GM21786 (cell line): ENCODE results near the gene GNB1L.

Source experiments
- ATAC-seq: cut with Tn5 transposase; IDR thresholded peaks from one replicate; pipeline ENCODE4 v1.9.1; 2021; ENCODE audit not compliant: unreplicated experiment

Gene GNB1L

DNA sequence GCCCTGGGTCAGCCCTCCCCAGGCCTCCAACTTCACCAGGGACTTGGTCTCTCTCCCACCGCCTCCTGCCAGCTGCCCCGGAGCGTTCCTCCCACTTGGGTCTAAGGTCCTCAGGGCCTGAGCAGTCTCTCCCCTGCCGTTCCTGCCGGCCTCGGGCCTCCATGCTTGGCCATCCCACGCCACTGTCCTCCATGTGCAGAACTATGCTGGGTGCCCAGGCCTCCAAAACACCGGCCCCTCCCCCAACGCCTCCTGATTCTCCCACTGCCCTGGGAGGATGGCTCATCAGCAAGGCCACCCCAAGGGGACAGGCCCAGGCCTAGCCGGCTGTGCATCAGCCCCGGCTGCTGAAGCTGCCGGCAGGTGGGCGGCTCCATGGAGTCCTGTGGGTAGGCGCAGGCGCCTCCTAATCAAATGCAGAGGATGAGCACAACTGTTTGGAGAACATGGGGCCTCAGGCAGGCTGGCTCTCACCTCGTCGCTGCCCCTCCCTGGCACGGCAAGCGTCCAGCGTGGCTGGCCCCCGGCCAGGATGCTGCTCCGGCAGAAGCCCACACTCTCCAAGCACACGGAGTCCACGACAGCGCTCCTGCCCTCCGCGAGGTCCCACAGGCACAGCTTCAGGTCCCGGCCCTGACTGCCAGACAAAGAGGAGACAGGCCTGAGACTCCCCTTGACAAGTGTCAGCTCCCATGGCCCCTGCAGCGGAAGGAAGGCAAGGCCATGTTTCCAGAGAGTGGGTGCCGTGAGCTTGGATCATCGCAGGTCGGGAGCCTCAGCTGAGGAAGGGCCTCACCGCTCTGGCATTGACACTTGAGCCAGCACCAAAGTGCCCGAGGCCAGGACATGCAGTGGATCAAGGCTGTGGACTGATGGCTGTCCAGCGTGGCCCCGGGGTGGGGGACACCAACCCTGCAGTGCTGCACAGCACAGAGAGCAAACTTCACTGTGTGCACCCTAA is 42.6 kb downstream of the GNB1L start:
- no peak for ATAC-seq

DNA sequence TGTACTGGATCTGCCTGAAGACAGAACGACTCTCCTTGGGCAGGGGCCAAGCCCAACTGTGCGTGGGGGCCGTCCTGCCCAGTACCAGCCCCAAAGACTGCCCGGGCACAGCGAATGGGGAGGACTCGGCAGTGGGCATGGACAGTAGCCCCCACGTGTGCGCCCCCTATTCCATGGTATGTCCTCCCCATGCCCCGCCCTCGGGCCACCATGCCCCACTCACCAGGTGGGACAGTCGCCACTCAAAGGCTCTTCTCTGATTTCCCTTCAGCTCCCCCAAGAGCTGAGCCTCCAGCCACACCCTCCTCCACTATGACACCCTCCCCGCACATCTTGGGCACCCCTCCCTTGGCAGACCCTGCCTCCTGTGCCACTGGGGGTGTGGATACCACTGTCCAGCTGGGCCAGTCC is 43.5 kb downstream of the GNB1L start:
- ATAC-seq: no peak

DNA sequence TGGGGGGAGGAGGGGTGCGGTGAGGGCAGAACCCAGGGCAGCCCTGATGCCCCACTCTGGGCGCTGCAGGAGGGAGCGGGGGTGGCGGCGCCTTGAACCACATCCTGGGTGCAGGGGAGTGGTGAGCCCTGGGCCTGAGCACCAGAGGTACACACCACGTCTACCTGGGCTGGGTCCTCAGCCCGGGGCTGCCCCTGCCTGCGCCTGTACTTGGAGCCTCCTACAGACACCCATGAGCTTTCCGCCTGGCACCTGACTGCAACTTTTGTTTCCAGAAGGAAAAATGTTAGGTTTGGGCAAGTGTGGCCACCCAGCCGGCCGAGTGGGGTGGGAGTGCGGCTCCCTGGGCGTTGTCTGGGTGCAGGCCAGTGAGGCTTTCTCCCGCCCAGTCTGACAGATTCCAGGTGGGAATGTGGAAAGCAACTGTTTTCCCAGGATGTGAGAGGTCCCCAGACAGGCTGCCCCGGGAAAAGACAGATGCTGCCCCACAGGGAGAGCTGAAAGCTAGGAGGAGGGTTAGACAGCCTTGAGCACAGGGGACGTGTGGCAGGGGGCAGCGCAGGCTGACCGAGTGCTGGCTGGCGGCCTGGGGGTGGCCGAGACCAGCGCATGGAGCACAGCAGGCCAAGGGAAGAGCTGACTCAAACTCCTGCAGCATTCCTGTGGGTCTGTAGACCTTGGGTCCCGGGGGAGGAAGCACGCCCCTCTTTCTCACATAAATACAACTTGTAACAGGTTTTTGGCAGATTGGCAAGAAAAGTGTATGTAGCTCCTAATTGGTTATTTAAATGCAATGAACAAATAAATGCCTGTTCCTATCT is 44.1 kb downstream of the GNB1L start:
- no peak for ATAC-seq

DNA sequence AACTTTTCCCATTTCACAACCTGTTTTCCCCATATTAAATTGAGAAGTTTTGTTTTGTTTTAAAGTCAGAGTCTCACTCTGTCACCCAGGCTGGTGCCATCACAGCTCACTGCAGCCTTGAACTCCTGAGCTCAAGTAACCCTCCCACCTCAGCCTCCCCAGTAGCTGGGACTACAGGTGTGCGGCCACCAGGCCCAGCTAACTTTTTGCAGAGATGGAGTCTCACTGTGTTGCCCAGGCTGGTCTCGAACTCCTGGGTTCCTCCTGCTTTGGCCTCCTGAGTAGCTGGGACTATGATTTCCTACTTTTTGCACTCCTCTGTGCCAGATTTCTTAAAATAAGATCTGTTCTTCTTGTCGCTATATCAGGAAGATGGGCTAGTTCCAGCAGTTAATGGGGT is 44.9 kb downstream of the GNB1L start:
- no peak for ATAC-seq

DNA sequence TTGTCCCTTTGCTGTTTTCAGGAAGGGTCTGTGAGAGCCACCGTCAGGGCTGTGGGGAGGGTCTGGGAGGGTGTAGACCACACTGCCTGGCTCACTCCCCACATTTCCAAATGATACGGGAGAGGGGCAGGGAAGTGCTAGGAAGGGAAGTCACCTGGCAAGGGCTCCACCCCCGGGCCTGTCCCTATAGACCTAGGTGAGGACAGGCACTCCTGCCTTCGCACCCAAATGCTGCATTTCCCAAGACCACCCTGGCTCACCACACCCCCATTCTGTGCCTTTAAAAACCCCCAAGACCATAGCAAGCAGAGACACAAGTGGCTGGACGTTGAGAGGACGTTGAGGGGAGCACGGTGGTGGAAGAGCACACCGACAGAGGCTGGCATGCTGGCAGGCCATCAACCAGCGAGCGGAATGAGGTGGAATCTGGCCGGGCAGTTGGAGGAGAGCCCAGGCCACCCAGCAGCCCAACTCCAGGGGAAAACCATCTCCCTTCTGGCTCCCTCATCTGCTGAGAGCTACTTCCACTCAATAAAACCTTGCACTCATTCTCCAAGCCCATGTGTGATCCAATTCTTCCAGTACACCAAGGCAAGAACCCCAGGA is 45.7 kb downstream of the GNB1L start:
- ATAC-seq: no peak

DNA sequence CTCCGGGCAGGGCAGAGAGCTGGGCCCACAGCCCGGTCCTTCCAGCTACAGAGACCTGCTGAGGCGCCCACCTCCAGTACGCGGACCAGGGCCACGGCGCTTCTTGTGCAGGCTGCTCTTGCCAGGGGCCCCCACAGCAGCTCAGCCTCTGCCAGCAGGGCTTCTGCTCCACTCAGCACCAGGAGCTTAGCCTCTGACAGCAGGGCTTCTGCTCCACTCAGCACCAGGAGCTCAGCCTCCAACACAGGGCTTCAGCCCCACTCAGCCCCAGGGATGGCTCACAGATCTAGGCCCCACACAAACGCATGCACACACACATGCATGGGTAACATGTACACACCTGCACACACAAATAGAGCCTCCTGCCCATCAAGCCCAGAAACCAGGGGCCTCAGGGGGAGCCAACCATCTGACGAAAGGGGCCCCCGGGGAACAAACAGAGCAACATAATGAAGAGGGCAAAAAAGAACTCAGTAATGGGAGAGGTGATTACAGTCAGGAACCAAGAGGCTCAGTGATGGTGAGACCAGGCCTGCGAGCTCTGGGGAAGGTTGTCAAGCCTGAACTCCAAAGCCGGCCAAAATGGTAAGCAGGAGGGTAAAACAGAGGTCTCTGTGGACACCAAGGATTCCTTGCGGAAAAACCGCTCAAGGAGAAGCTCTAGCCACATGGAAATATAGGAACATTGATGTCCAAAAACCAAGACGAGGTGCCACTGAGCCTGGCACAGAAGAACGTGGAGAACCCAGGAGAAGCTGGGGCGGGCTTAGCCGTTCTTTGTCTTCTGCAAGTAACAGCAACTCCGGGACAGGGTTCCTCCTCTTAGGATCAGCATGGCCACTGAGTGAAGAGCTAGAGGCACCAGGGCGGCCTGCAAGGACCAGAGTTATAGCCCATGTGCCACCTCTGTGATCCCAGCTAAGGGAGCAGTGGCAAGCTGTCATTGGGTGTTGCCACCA is 46.5 kb downstream of the GNB1L start:
- ATAC-seq: no peak

DNA sequence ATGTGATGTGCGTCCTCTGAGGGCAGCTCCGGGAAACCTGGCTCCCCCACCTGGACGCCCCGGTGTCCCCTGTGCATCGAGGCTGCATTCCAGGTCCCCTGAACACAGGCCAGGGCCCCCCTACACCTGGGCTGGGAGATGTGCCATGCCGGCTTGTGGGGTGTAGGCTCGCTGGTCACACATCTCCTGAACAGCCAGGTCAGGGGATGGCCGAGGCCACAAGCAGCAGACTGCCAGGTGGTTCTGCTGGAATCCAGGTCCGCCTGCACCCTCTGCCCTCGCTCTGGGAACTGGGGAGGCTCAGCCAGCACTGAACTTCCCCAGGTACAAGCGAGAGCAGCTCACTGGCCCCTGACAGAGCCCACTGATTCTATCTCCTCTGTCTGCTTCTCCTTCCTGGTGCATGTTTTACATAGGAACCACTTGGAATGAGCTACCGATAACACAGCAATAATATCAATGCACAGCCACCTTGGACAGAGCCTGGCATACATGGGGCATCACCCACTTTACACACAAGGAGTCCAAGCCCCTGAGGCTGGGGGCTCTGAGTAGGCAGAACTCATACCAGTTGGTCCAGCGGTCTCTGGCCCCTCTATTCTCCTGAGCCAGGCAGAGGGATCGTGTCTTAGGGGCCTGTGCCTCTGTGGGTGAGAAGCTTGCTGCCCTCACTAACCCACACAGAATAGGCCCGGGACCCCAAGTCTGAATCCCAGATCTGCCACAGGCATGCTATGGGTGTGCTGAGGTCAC is 47.3 kb downstream of the GNB1L start:
- ATAC-seq: no peak

DNA sequence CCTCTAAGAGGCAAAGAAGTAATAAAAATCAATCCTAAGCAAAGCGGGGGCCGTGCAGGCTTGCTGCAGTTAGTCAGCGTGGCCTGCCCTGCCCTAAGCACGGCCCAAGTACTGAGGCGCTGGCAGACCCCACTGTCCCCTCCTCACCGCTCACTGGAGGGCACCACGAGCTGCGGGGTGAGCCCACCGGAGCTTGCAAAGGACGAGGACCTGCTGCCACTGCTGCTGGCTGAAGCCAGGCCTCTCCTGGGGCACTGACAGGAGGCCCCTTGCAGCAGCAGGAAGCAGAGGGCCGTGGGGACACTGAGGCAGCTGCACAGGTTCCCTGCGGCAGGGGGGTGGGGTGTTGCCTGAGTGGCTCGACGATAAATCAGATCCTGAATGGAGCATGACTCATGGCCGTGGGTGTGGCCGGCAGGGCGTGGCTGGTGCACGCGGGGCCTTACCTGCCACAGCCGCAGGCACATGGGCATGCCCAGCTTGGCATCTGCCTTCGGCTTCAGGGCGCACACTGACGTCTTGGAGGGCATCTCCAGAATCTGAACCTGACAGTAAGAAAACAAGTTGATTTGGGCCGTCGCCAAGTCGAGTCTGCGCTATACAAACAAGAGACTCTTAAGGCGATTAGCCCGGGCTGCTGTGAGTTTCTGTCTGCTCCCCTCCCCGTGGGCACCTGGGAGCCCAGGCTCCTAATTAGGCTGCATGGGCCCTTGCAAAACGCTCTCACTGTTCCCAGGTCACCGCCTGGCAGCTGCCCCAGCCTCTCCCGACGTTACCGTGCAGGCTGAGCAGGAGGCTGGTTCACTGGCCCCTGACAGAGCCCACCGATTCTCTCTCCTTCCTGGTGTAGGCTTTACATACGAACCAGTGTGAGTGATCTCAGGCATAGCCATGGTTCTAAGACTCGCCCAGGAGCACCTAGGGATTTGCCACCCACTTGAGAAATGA is 48.2 kb downstream of the GNB1L start:
- no peak for ATAC-seq

DNA sequence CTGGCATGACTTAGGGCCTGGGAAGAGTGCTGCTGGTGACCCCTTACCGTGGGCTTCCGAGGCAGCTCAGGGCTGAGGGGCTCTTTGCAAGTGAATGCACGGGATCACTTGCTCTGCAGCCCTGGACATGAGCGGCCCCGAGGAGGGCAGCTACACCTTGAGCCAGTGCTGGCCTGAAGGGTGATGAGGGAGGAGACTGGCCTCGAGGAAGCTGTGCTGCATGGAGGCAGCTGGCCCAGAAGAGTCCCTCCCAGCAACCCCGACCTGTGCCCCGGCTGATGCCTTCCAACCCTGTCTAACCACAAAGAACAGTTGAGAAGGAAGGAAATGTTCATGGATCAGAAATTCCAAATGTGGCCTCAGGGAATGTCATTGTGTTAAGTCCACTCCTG is 48.9 kb downstream of the GNB1L start:
- no peak for ATAC-seq

DNA sequence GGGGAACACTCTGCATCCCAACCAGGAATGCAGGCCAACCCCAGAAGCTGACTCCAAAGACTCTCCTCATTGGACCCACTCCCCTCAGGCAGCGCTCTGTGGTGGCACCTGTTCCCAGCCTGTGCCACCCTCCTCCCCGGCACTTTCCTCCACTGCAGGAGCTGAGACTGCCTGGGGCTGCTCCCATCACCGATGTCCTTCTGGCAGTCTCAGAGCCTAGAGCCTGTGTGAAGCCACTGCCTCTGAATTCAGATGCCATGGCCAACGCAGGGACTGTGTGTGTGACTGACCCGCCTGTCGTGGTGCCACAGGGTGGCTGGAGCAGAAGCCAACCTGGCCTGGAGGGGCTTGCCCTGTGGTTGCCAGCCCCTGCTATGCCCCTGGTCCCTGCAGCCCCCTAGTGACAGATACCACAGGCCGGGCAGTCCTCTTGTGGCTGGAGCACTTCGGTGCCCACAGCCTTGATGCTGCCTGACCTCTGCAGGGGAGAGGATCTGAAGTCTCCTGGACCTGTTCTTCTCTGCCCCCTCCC is 50.9 kb downstream of the GNB1L start:
- ATAC-seq: no peak

DNA sequence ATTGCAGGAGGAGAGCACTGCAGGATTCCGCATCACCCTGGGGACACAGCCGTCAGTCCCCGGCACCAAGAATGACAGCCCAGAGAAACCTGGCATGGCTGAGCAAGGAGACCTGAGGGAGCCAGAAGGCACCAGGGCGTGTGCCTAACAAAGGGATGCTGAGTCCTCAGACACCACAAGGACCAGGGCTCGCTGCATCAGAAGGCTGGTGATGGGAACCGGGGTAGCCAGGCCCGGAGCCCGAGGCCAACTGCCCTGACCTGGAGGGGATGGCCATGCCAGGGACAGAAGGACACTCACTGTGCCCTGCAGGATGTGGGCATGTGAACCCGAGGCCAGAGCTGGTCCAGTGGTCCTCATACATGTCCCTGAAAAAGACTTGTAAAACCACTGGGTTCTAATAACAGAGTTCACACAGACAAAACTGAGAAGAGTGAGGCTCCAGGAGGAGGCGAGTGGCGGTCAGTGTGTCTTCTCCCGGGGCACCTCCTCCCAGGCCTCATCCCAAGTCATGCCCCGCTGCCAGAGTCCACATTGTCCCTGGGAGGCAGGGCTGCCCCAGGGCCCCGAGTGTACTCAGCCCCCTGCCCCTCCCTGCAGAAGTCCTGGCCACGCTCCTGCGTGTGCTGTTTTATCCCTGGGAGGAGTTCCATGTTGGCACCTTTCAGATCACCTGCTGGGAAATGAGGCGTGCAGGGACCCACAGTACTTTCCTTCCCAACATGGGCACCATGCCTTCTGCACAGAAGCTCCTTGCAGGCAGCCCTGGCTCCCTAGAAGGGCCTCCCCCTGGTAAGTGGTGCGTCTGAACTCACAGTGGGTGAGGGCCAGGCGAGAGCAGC is 51.6 kb downstream of the GNB1L start:
- no peak for ATAC-seq

DNA sequence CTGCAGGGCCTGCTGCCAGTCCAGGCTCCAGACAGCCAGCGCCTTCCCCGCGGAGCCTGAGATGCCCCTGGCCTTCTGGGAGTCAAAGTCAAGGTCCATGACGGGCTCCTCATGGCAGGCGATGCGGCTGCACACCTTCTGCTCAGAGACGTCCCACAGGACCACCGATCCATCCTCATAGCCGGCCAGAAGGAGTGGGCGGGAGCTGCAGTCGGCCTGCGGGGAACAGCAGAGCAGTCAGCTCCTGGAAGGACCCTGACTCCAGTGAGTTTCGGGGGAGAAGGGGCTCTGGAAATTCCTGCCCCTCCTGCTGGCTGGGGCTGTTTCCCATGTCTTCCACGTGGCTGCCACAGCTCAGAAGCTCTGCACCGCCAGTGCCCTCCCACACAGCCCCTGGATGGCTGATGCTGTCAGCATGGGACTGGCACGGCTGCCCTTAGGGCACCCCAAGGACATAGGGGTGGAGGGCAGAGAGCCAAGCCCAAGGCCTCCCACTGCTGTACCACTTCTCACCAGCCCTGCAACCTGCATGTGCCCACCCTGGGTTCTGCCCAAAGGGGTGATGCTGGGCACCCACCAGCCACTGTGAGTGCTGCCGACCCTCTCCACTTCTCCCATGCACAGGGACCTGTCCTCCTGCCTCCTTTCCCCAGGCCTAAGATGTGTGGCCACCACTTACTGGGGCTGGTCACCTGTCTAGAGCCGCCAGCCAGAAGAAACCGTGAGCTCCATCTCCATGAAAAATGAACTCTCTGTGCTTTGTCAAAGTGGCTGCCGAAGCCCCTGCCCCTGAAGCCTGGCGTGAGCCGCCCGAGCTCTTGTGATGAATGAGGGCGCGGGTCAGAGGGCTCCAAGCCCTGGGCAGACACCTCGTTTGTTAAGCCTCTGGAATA is 52.4 kb downstream of the GNB1L start:
- ATAC-seq: no peak

DNA sequence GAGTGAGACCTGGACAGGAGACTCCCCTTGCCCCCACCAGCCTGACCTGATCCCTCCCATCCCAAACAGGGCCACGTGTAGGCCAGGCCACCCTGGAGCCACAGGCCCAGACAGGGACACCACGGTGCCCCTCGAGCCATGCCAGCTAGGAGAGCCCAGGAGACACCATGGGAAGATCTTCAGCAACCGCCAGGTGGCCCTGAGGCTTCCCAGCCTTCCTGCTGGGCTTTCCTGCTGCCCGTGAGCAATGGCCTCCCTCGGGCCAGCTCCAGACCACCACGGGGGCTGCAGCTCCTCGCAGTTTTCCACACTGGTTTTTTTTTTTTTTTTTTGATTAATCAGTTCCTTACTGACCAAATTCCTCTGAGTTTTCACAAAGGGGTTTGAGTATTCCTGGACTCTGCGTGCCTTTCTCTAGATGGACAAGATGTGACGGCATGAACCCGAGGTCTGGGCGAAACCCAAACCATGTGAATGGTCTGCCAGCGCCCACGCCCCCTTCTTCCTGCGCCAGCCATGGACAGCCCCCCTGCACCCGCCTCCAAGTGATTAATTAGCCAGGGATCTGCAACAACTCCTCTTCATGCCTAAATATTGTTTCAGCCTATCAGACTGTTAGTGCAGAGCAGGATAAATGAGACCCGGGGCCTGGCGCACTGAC is 53.2 kb downstream of the GNB1L start:
- ATAC-seq: no peak

DNA sequence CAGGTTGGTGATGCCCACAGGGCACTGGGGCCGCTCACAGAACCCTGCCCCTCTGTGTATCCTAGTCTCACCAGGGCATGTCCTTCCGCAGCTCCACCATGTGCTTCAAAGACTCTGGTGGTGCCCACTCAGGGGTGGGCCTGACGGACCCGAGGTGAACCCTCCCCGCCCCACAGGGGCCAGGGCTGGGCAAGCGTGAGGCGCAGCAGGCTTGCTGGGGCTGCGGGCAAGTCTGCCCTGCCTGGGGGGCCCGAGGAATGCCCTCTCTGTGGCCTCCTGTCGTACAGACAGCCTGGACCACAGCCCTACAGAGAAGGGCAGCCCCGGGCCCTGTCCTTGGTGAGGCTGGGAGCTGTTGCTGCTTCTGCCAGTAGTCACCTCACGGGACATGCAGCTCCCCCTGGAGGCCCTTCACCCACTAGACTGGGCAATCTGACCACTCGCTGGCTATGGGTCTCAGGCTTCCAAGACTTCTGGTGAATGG is 53.9 kb downstream of the GNB1L start:
- no peak for ATAC-seq

DNA sequence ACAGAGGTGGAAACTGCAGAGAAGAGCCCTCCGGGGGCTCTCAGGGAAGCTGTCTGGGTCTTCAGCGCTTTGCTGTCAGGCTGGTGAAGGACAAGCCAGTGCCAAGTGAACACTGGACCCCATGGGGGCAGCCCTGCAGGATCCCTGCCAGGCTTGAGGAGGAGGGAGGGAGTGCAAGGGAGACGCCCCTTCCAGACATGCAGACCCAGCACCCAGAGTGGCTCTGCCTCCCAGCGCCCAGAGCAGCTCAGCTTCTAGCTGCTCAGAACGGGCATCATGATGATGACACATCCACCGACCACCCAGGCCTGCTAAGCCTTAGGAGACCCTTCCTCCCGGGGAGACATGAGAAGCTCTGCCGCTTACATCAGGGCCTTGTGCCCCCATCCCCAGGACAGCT is 54.4 kb downstream of the GNB1L start:
- no peak for ATAC-seq
